Stimulated activated CD4-positive, alpha-beta T cell treated with anti-CD3 and anti-CD28 coated beads, Interleukin-2, amount 100 ng/mL, for 4 hours (primary cell): ENCODE data around the gene PIM2.
"Not testable (repeated sequence)": the region's sequence is repeated elsewhere in the genome, so short reads cannot be mapped to it uniquely, and the experiment has no call there.

Experiments used
- DNase-seq: peaks from one replicate; pipeline ENCODE4 v3.0.0-alpha.2; 2020; ENCODE audit warnings: low read depth

The PIM2 gene

GRCh38 chrX:48905090-48905790 lies 13.6 kb downstream of the PIM2 start:
- DNase-seq, result no peak

GRCh38 chrX:48904626-48905025 lies 14.2 kb downstream of the PIM2 start:
- no peak for DNase-seq

DNA sequence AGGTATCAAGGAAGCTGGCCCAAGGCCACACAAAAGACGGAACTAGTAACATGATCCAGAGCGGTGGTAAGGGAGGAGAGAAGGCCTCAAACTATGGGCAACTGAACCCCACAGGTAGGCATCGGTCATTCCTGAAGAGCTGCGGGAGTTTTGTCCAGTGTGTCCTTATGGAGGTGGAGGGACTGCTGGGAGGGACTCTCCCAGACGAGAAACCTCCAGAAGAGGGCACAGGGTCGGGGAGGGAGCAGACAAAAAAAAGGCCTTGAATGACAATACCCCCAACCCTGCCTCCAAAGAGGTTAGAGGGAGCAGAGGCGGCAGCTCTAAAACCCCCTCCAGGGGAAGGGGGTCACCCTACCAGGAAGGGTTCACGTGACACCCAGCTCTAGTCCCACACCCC lies 14.6 kb downstream of the PIM2 start:
- no peak for DNase-seq

GRCh38 chrX:48903290-48903689 lies 15.5 kb downstream of the PIM2 start:
- no peak for DNase-seq

DNA sequence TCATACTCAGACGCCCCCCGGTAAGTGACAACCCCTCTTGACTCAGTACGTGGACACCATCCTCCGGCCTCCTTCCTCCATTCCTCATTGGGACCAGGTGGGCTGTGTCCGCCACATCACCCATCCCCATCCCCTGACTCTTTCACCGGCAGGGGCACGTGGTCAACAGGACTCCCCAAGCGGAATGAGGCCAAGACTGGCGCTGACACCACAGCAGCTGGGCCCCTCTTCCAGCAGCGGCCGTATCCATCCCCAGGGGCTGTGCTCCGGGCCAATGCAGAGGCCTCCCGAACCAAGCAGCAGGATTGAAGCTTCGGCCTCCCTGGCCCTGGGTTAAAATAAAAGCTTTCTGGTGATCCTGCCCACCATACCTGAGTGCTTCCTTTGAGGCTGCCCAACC lies 16.0 kb downstream of the PIM2 start:
- no peak for DNase-seq

DNA sequence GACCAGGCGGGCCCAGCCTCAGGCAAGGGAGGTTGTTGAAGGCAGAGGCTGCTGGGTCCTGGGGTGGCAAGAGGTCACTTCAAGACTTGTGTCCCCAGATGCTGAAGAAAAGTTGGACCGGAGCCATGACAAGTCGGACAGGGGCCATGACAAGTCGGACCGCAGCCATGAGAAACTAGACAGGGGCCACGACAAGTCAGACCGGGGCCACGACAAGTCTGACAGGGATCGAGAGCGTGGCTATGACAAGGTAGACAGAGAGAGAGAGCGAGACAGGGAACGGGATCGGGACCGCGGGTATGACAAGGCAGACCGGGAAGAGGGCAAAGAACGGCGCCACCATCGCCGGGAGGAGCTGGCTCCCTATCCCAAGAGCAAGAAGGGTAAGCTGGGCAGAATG lies 16.7 kb downstream of the PIM2 start:
- DNase-seq, result no peak

DNA sequence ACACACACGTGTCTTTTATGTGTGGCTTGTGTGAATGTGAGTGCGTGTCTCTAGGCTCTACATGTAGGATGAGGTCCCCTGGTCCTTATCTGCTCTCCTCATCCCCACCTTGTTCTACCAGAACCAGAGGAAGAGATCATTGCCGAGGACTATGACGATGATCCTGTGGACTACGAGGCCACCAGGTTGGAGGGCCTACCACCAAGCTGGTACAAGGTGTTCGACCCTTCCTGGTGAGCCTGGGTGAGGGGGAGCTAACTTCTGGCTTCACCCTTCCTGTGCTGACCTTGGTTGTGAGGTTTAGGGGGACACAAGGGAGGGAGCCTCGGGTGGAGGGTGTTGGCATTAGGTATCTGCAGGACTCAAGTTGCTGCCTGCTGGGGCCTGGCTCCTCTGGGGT lies 17.8 kb downstream of the PIM2 start:
- DNase-seq, result no peak

GRCh38 chrX:48899078-48899410 lies 19.8 kb downstream of the PIM2 start:
- no peak for DNase-seq

- peak; percentile 80 for DNase-seq
Measured at GRCh38 chrX:48897625-48898306, 21.1 kb downstream of the PIM2 start, which contains the start of the genes PQBP1 and TIMM17B. PQBP1 (plus strand) TSS chrX:48897930; CDS start chrX:48898510, 580 bp downstream. TIMM17B (minus strand) TSS chrX:48897768; CDS start chrX:48897749, 19 bp downstream.

GRCh38 chrX:48897157-48897624 lies 21.6 kb downstream of the PIM2 start:
- no peak for DNase-seq

DNA sequence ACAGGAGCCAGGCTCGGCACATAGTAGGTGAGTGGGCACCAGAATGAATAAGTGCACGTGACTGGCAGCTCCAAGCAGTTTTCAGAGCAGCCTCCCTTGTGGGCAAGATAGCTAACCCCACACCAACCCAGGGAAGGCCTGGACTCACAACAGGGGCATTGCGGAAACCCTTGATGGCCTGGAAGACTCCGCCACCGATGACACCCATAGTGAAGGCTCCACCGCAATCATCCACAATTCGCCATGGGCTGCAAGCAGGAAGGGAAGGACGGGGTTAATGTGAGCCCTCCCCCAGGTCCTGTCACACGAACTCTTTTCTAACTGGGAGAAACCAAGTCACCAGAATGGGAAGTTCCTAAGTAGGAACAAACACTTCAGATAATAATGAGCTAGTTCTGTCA lies 22.2 kb downstream of the PIM2 start:
- no peak for DNase-seq

DNA sequence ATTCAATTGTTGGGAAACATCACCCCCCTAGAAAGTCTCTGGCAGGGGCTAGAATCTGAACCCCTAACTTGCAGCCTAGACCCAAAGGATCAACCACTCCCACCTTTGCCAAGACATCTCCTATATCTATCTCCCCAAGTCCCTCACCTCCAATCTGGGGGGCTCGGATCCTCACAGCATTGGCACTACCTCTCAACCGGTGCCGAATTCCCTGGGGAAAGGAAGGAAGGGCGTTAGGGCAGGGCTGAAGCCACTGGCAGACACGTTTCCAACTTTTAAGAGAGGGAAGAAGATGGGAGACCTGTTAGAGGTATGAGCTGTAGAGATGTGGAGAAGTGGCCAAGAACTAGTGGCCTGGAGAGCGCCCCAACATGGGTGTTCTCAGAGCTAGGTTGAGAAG lies 23.9 kb downstream of the PIM2 start:
- no peak for DNase-seq

GRCh38 chrX:48893556-48894348 lies 25.1 kb downstream of the PIM2 start:
- DNase-seq, result no peak

DNA sequence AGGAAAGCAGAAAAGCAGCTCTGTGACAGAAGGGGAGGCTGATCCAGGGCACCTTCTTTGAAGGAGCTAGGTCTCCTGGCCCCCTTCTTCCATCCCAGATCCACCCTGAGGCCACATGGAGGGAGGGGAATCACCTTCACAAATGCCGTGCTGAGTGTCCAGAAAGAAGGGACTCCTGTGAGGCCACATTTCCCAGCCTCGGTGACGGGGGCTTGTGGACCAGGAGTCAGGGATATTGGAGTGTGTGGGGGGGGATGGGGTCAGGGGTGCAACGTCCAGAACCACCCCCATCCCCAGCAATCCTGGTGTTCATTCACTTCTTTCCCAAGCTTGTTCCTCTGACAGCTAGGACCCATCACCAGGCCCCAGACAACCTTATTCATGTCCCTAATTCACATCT lies 25.9 kb downstream of the PIM2 start:
- DNase-seq, result no peak

DNA sequence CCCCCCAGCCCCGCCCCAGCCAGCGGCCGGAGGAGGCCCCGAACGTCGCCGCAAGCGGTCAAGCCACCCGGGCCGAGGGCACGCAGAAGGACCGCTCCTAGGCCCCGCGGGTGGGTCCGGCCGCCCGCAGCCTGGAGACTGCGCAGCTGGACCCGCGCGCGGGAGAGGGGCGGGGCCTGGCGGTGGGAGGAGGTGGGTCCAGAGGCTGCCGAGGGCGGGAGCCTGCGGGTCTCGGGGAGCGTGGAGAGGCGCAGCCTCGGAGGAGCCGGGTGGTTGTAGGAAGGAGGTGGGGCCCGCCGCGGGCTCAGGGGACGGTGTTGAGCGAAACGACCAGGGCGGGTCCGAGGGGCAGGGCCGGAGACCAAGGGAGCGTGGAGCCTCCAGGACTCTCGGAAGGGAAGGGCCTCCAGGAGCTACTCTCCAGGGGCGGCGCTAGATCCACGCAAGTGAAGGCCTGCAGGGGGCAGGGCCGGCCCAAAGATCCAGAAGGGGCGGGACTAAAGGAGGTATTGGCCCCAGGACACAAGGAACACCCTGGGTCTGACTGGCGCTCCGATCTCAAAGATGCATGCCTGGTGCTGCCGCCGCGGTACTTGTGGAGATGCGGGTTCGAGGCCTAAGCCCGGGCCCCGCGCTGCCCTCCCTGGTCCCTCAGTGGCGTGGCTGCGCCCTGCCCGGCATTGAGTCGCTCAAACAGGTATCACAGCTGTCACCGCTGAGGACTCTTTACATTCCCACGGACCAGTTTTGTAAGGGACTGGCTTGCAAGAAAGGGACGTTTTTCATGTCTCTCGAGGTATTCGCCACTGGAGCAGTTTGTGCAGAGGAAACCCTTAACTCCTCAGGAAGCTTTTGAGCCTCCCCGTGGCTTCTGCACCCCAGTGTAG lies 27.2 kb downstream of the PIM2 start:
- peak; percentile 56 for DNase-seq

DNA sequence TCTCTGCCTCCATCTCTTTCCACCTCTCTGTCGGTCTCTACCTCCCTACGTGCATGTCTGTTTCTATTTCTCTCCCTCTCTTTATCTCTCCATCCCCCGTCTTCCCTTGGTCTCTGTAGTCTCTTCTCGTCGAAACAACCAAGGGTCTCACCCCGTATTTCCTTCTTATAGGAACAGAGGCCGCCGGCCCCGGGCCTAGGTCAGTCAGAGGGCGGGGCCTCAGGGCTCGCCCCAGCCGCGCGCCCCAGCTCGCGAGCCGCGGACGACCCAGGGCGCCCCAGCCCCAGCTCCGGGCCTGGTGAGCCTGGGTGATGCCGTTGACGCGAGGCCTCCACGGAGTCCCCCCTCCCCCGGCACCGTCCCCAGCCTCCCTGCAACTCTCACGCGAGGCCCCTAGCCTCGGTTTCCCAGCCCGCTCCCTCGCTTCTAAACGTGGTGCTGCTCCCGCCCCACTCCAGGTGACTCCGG lies 27.9 kb downstream of the PIM2 start:
- DNase-seq, result no peak

GRCh38 chrX:48890296-48890925 lies 28.4 kb downstream of the PIM2 start:
- no peak for DNase-seq

DNA sequence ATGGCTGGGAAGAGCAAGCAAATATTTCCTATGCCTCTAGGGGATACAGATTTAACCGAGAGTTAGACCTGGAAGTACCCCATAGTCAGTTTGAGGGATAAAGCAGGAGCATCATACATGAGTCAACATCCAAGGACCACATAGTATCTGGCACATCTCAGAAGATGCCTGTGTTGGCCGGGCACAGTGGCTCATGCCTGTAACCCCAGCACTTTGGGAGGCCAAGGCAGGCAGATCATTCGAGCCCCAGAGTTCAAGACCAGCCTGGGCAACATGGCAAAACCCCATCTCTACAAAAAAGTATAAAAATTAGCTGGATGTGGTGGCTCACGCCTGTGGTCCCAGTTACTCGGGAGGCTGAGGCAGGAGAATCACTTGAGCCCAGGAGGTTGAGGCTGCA lies 32.2 kb downstream of the PIM2 start:
- not testable (repeated sequence) for DNase-seq

- DNase-seq, result no peak
Measured at GRCh38 chrX:48883729-48884128, 35.1 kb downstream of the PIM2 start.

DNA sequence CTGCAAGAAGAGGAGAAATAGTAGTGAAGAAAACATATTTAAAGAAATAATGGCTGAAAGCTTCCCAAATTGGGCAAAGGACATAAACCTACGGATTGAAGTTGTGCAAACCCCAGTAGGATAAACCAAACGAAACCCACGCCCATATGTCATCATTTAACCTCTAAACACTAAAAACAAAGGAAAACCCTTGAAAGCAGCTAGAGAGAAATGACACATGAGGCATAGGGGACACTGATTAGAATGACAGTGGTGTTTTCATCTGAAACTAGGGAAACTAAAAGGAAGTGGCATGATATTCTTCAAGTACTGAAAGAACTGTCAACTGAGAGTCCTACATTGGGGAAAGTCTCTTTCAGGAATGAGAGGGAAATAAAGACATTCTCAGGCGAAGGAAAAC lies 41.9 kb downstream of the PIM2 start:
- not testable (repeated sequence) for DNase-seq

DNA sequence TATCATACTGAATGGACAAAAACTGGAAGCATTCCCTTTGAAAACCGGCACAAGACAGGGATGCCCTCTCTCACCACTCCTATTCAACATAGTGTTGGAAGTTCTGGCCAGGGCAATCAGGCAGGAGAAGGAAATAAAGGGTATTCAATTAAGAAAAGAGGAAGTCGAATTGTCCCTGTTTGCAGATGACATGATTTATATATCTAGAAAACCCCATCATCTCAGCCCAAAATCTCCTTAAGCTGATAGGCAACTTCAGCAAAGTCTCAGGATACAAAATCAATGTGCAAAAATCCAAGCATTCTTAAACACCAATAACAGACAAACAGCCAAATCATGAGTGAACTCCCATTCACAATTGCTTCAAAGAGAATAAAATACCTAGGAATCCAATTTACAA lies 46.8 kb downstream of the PIM2 start:
- DNase-seq, result not testable (repeated sequence)
